ENCODE results near the gene DMKN.
A peak's percentile ranks its signal among the peaks of the same experiment; 100 is the strongest.
"Not testable (repeated sequence)": the region's sequence is repeated elsewhere in the genome, so short reads cannot be mapped to it uniquely, and the experiment has no call there.

Gene DMKN

GRCh38 chr19:35484252-35485036 is 29.0 kb downstream of the DMKN start:
- Mint-ChIP-seq H3K27me3 (no peaks in the 10 kb centered on the region), H3K4me3 (peak overlapping the region; percentile 65), H3K9me3 (no peaks in the 10 kb centered on the region), H3K36me3 (no peaks in the 10 kb centered on the region), H3K4me1 (peaks cover 15% of the 10 kb centered on the region), H3K27ac (no peak overlapping the region)
- peak; percentile 99 for ATAC-seq (ENCODE audit: low read depth)
- peak; percentile 51 to 63 for DNase-seq (ENCODE audit: low spot score in 2 of 2)

GRCh38 chr19:35483089-35483488 is 30.4 kb downstream of the DMKN start:
- no peaks in the 10 kb centered on the region for H3K27me3 Mint-ChIP-seq
- no peak overlapping the region for H3K4me3 Mint-ChIP-seq
- peaks cover 15% of the 10 kb centered on the region for H3K4me1 Mint-ChIP-seq
- no peak overlapping the region for H3K27ac Mint-ChIP-seq
- H3K36me3 Mint-ChIP-seq: no peaks in the 10 kb centered on the region
- no peak for ATAC-seq (ENCODE audit: low read depth)
- no peak for DNase-seq (ENCODE audit: low spot score in 2 of 2)
- no peaks in the 10 kb centered on the region for H3K9me3 Mint-ChIP-seq

GRCh38 chr19:35478794-35479677 is 34.4 kb downstream of the DMKN start:
- Mint-ChIP-seq H3K27me3 (peaks cover 4% of the 10 kb centered on the region), H3K4me3 (no peak overlapping the region), H3K4me1 (peaks cover 2% of the 10 kb centered on the region), H3K9me3 (no peaks in the 10 kb centered on the region), H3K27ac (no peak overlapping the region), H3K36me3 (no peaks in the 10 kb centered on the region)
- no peak for ATAC-seq (ENCODE audit: low read depth)
- no peak for DNase-seq (ENCODE audit: low spot score in 2 of 2)

- no peaks in the 10 kb centered on the region for H3K4me1 Mint-ChIP-seq
- H3K27me3 Mint-ChIP-seq: peaks cover 4% of the 10 kb centered on the region
- no peak overlapping the region for H3K4me3 Mint-ChIP-seq
- ATAC-seq (ENCODE audit: low read depth): no peak
- H3K36me3 Mint-ChIP-seq: no peaks in the 10 kb centered on the region
- no peak for DNase-seq (ENCODE audit: low spot score in 2 of 2)
- no peaks in the 10 kb centered on the region for H3K9me3 Mint-ChIP-seq
- H3K27ac Mint-ChIP-seq: no peak overlapping the region
Measured at GRCh38 chr19:35476149-35476548, 37.3 kb downstream of the DMKN start.

GRCh38 chr19:35474594-35474993 is 38.9 kb downstream of the DMKN start:
- H3K27me3 Mint-ChIP-seq; H3K4me3 Mint-ChIP-seq; H3K9me3 Mint-ChIP-seq; ATAC-seq (ENCODE audit: low read depth); H3K36me3 Mint-ChIP-seq; DNase-seq (ENCODE audit: low spot score in 2 of 2); H3K27ac Mint-ChIP-seq; H3K4me1 Mint-ChIP-seq: not testable (repeated sequence)

GRCh38 chr19:35474104-35474503 is 39.3 kb downstream of the DMKN start:
- no peak for DNase-seq (ENCODE audit: low spot score in 2 of 2)
- Mint-ChIP-seq H3K36me3 (no peaks in the 10 kb centered on the region), H3K4me1 (peaks cover 4% of the 10 kb centered on the region), H3K9me3 (no peaks in the 10 kb centered on the region), H3K27ac (no peak overlapping the region), H3K27me3 (peaks cover 4% of the 10 kb centered on the region), H3K4me3 (no peak overlapping the region)
- no peak for ATAC-seq (ENCODE audit: low read depth)

GRCh38 chr19:35471946-35472345 is 41.5 kb downstream of the DMKN start:
- peaks cover 6% of the 10 kb centered on the region for H3K4me1 Mint-ChIP-seq
- no peaks in the 10 kb centered on the region for H3K36me3 Mint-ChIP-seq
- ATAC-seq (ENCODE audit: low read depth) (no peak), DNase-seq (ENCODE audit: low spot score in 2 of 2) (no peak)
- no peaks in the 10 kb centered on the region for H3K9me3 Mint-ChIP-seq
- H3K27me3 Mint-ChIP-seq: peaks cover 4% of the 10 kb centered on the region
- H3K4me3 Mint-ChIP-seq: no peak overlapping the region
- H3K27ac Mint-ChIP-seq: no peak overlapping the region

- H3K27ac Mint-ChIP-seq; H3K36me3 Mint-ChIP-seq; H3K27me3 Mint-ChIP-seq; H3K4me1 Mint-ChIP-seq; H3K4me3 Mint-ChIP-seq; DNase-seq (ENCODE audit: low spot score in 2 of 2); H3K9me3 Mint-ChIP-seq; ATAC-seq (ENCODE audit: low read depth): not testable (repeated sequence)
Measured at GRCh38 chr19:35471075-35471474, 42.4 kb downstream of the DMKN start.

- Mint-ChIP-seq H3K27ac (no peak overlapping the region), H3K9me3 (no peaks in the 10 kb centered on the region), H3K27me3 (no peaks in the 10 kb centered on the region), H3K4me1 (peaks cover 6% of the 10 kb centered on the region), H3K4me3 (no peak overlapping the region), H3K36me3 (no peaks in the 10 kb centered on the region)
- ATAC-seq (ENCODE audit: low read depth): no peak
- DNase-seq (ENCODE audit: low spot score in 2 of 2): no peak
Measured at GRCh38 chr19:35470128-35470527, 43.3 kb downstream of the DMKN start.

GRCh38 chr19:35468637-35469036 is 44.8 kb downstream of the DMKN start:
- Mint-ChIP-seq H3K27ac (no peak overlapping the region), H3K36me3 (no peaks in the 10 kb centered on the region), H3K4me3 (no peak overlapping the region), H3K27me3 (no peaks in the 10 kb centered on the region), H3K9me3 (no peaks in the 10 kb centered on the region), H3K4me1 (peaks cover 10% of the 10 kb centered on the region)
- DNase-seq (ENCODE audit: low spot score in 2 of 2) (peak; percentile 62 to 70), ATAC-seq (ENCODE audit: low read depth) (peak; percentile 100)

- Mint-ChIP-seq H3K9me3 (no peaks in the 10 kb centered on the region), H3K27ac (no peak overlapping the region), H3K36me3 (no peaks in the 10 kb centered on the region), H3K4me3 (no peak overlapping the region), H3K27me3 (no peaks in the 10 kb centered on the region), H3K4me1 (peaks cover 22% of the 10 kb centered on the region)
- DNase-seq (ENCODE audit: low spot score in 2 of 2) (no peak), ATAC-seq (ENCODE audit: low read depth) (no peak)
Measured at GRCh38 chr19:35466259-35466658, 47.2 kb downstream of the DMKN start.

GRCh38 chr19:35462956-35463355 is 50.5 kb downstream of the DMKN start:
- H3K27me3 Mint-ChIP-seq; H3K4me3 Mint-ChIP-seq; H3K36me3 Mint-ChIP-seq; DNase-seq (ENCODE audit: low spot score in 2 of 2); H3K9me3 Mint-ChIP-seq: not testable (repeated sequence)
- Mint-ChIP-seq H3K4me1 (peaks cover 41% of the 10 kb centered on the region), H3K27ac (peak overlapping the region; percentile 46)
- peak; percentile 11 for ATAC-seq (ENCODE audit: low read depth)

- peak overlapping the region; percentile 46 for H3K27ac Mint-ChIP-seq
- peak overlapping the region; percentile 70 for H3K4me3 Mint-ChIP-seq
- H3K36me3 Mint-ChIP-seq: no peaks in the 10 kb centered on the region
- no peaks in the 10 kb centered on the region for H3K9me3 Mint-ChIP-seq
- H3K4me1 Mint-ChIP-seq: peaks cover 42% of the 10 kb centered on the region
- DNase-seq (ENCODE audit: low spot score in 2 of 2) (peak; percentile 32 to 62), ATAC-seq (ENCODE audit: low read depth) (peak; percentile 83)
- no peaks in the 10 kb centered on the region for H3K27me3 Mint-ChIP-seq
Measured at GRCh38 chr19:35462476-35462953, 50.9 kb downstream of the DMKN start.

- not testable (repeated sequence) for H3K27ac Mint-ChIP-seq; ATAC-seq (ENCODE audit: low read depth); H3K27me3 Mint-ChIP-seq; H3K36me3 Mint-ChIP-seq; H3K9me3 Mint-ChIP-seq; H3K4me3 Mint-ChIP-seq; DNase-seq (ENCODE audit: low spot score in 2 of 2)
- H3K4me1 Mint-ChIP-seq: peaks cover 49% of the 10 kb centered on the region
Measured at GRCh38 chr19:35461788-35462187, 51.7 kb downstream of the DMKN start.

Data from memory B cell (primary cell).